Activated CD4-positive, alpha-beta T cell treated with anti-CD3 and anti-CD28 coated beads, Interleukin-2, amount 10 ng/mL, durations not matched to agents 7 days and 5 days (primary cell): ENCODE data around the gene CRISPLD2. TPM values are rescaled to one million over a fixed set of nuclear protein-coding genes. Genes with fewer than 3 reads are reported as not detected.

Source experiments
- CTCF ChIA-PET: fragments of 350-600 bp; sonication (Branson Sonifier 250); formaldehyde crosslinking; loops from one replicate; lab custom pipeline; 2021; ENCODE audit warnings: antibody characterized with exemption; lab: Charles Lee
- POLR2A ChIA-PET: fragments of 350-600 bp; sonication (Branson Sonifier 250); formaldehyde crosslinking; loops from one replicate; lab custom pipeline; 2021; ENCODE audit warnings: antibody characterized with exemption; lab: Charles Lee
- DNase-seq: peaks from one replicate; pipeline ENCODE4 v3.0.0-alpha.2; 2020
- H3K27ac Mint-ChIP-seq: one replicate; pipeline ENCODE4 v1.8.0; 2021; ENCODE audit warnings: mild to moderate bottlenecking, moderate library complexity, mixed read lengths
- H3K27me3 Mint-ChIP-seq: one replicate; pipeline ENCODE4 v1.8.0; 2021; ENCODE audit warnings: mixed read lengths
- H3K36me3 Mint-ChIP-seq: one replicate; pipeline ENCODE4 v1.8.0; 2021; ENCODE audit warnings: low read depth, mixed read lengths
- H3K4me1 Mint-ChIP-seq: one replicate; pipeline ENCODE4 v1.8.0; 2021; ENCODE audit warnings: mixed read lengths
- H3K4me3 Mint-ChIP-seq: one replicate; pipeline ENCODE4 v1.8.0; 2021; ENCODE audit warnings: mild to moderate bottlenecking, moderate library complexity, mixed read lengths
- H3K9me3 Mint-ChIP-seq: one replicate; pipeline ENCODE4 v1.8.0; 2021; ENCODE audit warnings: mixed read lengths
- total RNA-seq, 2 experiments: library from RNA; stranded (reverse); gene quantifications; one replicate each; pipeline ENCODE4 v1.2.3, GENCODE V29; 2021

Gene CRISPLD2, protein sequence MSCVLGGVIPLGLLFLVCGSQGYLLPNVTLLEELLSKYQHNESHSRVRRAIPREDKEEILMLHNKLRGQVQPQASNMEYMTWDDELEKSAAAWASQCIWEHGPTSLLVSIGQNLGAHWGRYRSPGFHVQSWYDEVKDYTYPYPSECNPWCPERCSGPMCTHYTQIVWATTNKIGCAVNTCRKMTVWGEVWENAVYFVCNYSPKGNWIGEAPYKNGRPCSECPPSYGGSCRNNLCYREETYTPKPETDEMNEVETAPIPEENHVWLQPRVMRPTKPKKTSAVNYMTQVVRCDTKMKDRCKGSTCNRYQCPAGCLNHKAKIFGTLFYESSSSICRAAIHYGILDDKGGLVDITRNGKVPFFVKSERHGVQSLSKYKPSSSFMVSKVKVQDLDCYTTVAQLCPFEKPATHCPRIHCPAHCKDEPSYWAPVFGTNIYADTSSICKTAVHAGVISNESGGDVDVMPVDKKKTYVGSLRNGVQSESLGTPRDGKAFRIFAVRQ
- under 1 TPM; 0.25 to 0.27 TPM for total RNA-seq

DNA sequence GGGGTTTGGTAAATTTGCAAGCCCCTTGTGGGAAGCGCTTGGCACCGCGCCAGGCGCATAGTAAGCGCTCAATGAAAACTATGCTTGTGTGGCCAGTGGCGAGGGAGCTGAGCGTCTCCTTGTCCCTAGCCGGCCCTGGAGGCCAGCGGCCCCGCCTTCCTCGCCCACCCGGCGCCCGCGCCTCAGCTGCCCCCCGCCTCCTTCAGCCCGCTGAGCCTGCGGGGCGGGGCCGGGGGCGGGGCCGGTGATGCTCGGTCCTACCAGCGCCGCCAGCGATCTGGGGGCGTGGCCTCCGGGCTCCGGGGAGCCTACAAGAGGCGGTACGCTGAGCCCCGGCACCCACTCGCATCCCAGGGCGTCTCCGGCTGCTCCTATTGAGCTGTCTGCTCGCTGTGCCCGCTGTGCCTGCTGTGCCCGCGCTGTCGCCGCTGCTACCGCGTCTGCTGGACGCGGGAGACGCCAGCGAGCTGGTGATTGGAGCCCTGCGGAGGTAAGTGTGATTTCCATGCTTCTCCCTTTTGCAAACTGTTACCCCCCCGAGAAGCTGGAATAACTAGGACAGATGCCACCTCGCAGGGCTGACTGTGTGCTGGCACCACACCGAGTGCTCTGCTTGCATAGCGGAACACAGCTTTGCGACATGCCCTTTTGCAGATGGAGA, at the start of gene CRISPLD2:
Gene CRISPLD2 (plus strand): TSS at position 342 of the 661 bp plus-strand sequence. CDS start 18,511 bp downstream, outside the sequence.
- H3K27me3 Mint-ChIP-seq: peaks cover 45% of the 10 kb centered on the region
- DNase-seq: peak; percentile 88
- no peaks in the 10 kb centered on the region for H3K36me3 Mint-ChIP-seq
- H3K27ac Mint-ChIP-seq: no peak within 1 kb of the TSS
- ChIA-PET CTCF (no interaction called here), POLR2A (no interaction called here)
- H3K4me1 Mint-ChIP-seq: peaks cover 7% of the 10 kb centered on the region
- no peaks in the 10 kb centered on the region for H3K9me3 Mint-ChIP-seq
- peak within 1 kb of the TSS; percentile 3 for H3K4me3 Mint-ChIP-seq

DNA sequence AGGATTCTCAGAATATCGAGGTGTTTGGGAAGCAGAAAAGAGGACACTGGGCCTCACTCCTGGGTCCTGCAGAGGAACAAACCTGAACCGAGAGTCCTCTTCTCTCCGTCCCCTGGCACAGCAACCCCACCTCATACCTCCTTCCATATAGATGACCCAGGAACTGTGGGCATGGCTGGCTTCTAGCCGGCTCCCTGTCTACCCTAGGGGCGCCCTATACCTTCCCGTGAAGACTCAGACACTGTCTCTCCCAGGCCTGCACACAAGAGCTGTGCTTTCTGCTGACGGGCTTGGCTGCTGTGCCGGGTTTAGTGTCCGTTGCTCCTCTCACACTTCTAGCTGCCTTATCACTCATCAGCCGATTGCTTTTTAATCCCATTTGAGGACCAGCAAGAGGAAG, 46.5 kb upstream of the CRISPLD2 start:
- Mint-ChIP-seq H3K27me3 (no peaks in the 10 kb centered on the region), H3K27ac (peak overlapping the region; percentile 25), H3K4me3 (no peak overlapping the region), H3K36me3 (peaks cover 46% of the 10 kb centered on the region), H3K4me1 (peaks cover 18% of the 10 kb centered on the region), H3K9me3 (no peaks in the 10 kb centered on the region)
- POLR2A ChIA-PET: no interaction called here
- no peak for DNase-seq
- CTCF ChIA-PET: interaction anchor here (0.6 to 1.7 kb wide), 5 partner anchors 12 to 196 kb away, joined by 3 to 5 read pairs (median 4); no protein-coding TSS in a partner anchor

DNA sequence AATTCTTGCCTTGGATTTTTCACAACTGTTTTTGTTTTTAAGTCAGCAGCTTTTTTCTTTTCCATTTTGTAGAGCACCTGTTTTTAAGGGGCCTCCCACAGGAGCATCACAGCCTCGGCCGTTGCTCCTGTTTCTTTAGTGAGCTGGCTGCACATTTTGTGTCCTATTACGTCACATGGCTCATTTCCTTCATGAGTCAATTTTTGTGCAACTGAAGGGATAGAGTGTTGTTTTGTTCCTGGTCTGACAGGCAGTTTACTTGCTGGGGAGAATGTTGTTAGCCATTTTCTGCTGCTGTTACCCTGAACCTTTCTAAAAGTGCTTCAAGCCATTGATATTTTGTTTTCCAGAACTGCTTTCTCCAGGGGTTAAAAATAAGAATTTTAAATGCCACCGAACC, 45.0 kb upstream of the CRISPLD2 start:
- H3K27ac Mint-ChIP-seq: no peak overlapping the region
- H3K27me3 Mint-ChIP-seq: no peaks in the 10 kb centered on the region
- CTCF ChIA-PET: interaction anchor here (0.5 to 1.6 kb wide), 5 partner anchors 9 to 619 kb away, joined by 3 to 4 read pairs (median 3); no protein-coding TSS in a partner anchor

DNA sequence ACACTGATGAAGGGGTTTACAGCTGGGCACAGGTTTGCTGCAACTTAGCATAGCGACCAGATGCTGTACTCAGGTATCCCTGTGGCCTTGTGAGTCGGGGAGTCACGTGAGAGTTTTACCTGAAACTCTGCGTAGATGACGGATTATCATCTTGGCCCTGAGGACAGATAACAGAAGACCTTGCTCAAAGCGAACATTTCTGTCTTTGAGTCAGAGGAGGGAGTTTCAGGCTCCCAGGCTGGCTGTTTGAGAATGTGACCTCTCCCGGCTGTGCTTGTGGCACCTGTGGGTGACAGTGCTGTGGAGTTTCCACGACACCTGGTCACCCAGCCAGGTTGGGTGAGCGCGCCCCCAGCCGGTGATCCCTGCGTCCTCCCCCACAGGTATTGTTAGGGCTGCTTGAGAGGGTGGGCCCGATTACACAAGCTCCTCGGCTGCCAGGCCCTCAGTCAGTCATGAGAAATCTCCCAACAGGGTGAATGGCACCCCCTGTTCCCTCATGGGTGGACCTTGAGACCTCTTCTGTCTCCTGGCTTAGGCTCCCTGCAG, 44.4 kb upstream of the CRISPLD2 start:
- no peak overlapping the region for H3K4me3 Mint-ChIP-seq
- ChIA-PET POLR2A (no interaction called here), CTCF (interaction anchor here (0.5 to 1.6 kb wide), 4 partner anchors 9 to 159 kb away, joined by 3 to 4 read pairs (median 3); no protein-coding TSS in a partner anchor)
- no peak overlapping the region for H3K27ac Mint-ChIP-seq
- DNase-seq: no peak
- H3K36me3 Mint-ChIP-seq: peaks cover 47% of the 10 kb centered on the region
- no peaks in the 10 kb centered on the region for H3K27me3 Mint-ChIP-seq
- H3K9me3 Mint-ChIP-seq: no peaks in the 10 kb centered on the region
- H3K4me1 Mint-ChIP-seq: peaks cover 3% of the 10 kb centered on the region

More for the DNA sequence above, 45.0 kb upstream of the CRISPLD2 start:
- no peaks in the 10 kb centered on the region for H3K9me3 Mint-ChIP-seq
- DNase-seq: no peak
- H3K4me1 Mint-ChIP-seq: peaks cover 4% of the 10 kb centered on the region
- H3K4me3 Mint-ChIP-seq: no peak overlapping the region
- peaks cover 46% of the 10 kb centered on the region for H3K36me3 Mint-ChIP-seq
- POLR2A ChIA-PET: no interaction called here

DNA sequence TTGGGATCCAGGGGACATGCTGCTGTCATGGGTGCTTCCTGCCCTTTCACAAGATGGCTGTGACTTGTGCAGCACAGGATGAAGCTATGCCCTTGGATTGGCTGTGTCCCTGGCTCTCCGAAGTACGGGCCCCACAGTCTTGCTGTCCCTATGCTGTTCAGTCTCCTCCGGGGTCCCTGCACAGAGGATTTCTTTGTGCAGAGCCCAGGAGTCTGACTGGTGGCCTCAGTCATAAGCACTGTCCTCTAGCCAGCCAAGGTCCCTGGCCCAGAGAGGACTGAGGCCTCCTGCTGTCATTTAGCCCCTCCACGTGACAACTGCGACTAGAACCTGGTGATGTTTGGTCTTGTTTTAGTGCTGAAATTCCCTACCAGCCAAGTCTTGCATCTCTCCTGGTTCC, 42.4 kb upstream of the CRISPLD2 start:
- Mint-ChIP-seq H3K27ac (no peak overlapping the region), H3K4me1 (peaks cover 3% of the 10 kb centered on the region), H3K36me3 (peaks cover 39% of the 10 kb centered on the region), H3K9me3 (no peaks in the 10 kb centered on the region), H3K4me3 (no peak overlapping the region), H3K27me3 (no peaks in the 10 kb centered on the region)
- CTCF ChIA-PET: interaction anchor here (1.2 kb wide), 1 partner anchor 12 kb away, joined by 3 read pairs; no protein-coding TSS in a partner anchor
- no peak for DNase-seq
- POLR2A ChIA-PET: no interaction called here

DNA sequence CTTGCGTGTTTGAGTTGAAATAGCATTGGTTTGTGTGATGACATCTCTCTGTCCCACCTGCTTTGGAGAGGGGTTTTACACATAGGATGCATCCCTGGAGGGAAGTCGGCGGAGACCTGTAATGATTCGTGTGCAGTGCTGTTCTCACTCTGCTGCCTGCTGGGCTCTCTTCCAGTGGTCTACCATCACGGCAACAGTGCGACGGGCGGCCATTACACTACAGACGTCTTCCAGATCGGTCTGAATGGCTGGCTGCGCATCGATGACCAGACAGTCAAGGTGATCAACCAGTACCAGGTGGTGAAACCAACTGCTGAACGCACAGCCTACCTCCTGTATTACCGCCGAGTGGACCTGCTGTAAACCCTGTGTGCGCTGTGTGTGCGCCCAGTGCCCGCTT, 41.1 kb upstream of the CRISPLD2 start:
- H3K27me3 Mint-ChIP-seq: no peaks in the 10 kb centered on the region
- H3K4me3 Mint-ChIP-seq: no peak overlapping the region
- ChIA-PET CTCF (no interaction called here), POLR2A (no interaction called here)
- no peak for DNase-seq
- H3K36me3 Mint-ChIP-seq: peaks cover 34% of the 10 kb centered on the region
- H3K4me1 Mint-ChIP-seq: peaks cover 3% of the 10 kb centered on the region
- no peaks in the 10 kb centered on the region for H3K9me3 Mint-ChIP-seq
- no peak overlapping the region for H3K27ac Mint-ChIP-seq

DNA sequence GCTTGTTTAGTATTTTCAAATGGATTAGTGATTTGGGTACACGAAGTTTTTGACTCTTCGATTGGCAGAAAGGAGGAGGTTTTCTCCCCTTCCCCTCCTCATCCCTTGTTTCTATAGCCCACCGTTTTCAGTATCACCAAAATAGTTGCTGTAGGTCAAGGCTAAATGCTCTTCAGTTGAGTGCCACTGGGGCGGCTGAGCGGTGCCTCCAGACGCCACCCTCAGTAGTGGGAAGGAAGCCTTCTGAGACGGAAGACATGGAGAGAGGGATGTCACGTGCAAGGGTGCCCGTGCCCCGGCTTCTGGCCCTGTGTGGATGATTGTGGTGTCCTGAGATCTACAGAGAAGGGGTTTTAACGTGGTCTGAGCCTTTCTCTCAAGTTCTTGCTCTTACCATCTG, 39.7 kb upstream of the CRISPLD2 start:
- POLR2A ChIA-PET: no interaction called here
- CTCF ChIA-PET: no interaction called here
- Mint-ChIP-seq H3K4me3 (no peak overlapping the region), H3K9me3 (no peaks in the 10 kb centered on the region), H3K4me1 (no peaks in the 10 kb centered on the region), H3K36me3 (peaks cover 29% of the 10 kb centered on the region), H3K27ac (no peak overlapping the region), H3K27me3 (no peaks in the 10 kb centered on the region)
- DNase-seq: no peak

DNA sequence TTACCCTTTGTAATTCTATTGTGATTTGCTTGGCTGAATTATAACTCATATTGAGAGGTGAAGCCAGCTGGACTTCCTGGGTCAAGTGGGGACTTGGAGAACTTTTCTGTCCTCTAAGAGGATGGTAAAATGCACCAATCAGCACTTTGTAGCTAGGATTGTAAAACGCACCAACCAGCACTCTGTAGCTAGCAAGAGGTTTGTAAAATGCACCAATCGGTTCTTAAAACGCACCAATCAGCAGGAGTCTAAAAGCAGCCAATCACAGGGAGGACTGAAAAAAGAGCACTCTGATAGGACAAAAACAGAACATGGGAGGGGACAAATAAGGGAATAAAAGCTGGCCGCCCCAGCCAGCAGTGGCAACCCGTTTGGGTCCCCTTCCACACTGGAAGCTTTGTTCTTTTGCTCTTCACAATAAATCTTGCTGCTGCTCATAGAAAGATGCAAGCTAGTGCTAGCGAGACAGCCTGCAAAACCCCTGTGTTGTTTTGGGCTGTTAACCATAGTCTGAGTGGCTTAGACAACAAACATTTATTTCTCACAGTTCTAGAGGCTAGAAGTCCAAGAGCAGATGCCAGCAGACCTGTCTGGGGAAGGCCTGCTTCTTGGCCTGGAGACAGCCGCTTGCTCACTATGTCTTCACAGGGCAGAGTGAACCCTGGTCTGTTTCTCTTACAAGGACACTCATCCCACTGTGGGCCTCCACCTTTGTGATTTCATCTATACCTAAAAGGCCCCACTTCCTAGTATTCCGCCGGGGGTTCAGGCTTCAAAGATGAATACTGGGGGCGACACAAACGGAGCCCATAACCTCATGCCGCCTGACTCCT, 39.0 kb upstream of the CRISPLD2 start:
- no peaks in the 10 kb centered on the region for H3K9me3 Mint-ChIP-seq
- ChIA-PET CTCF (no interaction called here), POLR2A (no interaction called here)
- no peaks in the 10 kb centered on the region for H3K4me1 Mint-ChIP-seq
- H3K27me3 Mint-ChIP-seq: no peaks in the 10 kb centered on the region
- no peak for DNase-seq
- peaks cover 24% of the 10 kb centered on the region for H3K36me3 Mint-ChIP-seq
- H3K4me3 Mint-ChIP-seq: no peak overlapping the region
- no peak overlapping the region for H3K27ac Mint-ChIP-seq

DNA sequence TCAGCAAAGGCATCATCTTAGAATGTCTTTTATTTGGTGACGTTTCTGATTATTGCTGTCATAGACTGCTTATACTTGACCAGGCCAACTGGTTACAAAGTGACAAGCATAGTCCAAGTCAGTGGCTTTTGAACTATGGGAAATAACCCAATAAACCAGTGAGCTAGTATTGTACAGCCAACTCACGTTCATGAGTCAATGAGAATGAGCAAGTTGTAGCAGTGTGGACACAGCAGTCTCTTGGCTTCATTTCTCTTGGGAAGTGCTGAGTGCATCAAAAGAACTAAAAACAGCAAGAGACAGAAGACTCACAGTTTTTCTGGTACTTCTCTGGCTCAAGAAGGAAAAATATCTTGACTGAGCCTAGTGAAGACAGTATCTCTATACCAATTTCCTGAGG, 36.9 kb upstream of the CRISPLD2 start:
- no peaks in the 10 kb centered on the region for H3K9me3 Mint-ChIP-seq
- peaks cover 22% of the 10 kb centered on the region for H3K36me3 Mint-ChIP-seq
- POLR2A ChIA-PET: no interaction called here
- CTCF ChIA-PET: no interaction called here
- H3K27ac Mint-ChIP-seq: no peak overlapping the region
- H3K4me3 Mint-ChIP-seq: no peak overlapping the region
- no peaks in the 10 kb centered on the region for H3K4me1 Mint-ChIP-seq
- DNase-seq: no peak
- H3K27me3 Mint-ChIP-seq: no peaks in the 10 kb centered on the region

DNA sequence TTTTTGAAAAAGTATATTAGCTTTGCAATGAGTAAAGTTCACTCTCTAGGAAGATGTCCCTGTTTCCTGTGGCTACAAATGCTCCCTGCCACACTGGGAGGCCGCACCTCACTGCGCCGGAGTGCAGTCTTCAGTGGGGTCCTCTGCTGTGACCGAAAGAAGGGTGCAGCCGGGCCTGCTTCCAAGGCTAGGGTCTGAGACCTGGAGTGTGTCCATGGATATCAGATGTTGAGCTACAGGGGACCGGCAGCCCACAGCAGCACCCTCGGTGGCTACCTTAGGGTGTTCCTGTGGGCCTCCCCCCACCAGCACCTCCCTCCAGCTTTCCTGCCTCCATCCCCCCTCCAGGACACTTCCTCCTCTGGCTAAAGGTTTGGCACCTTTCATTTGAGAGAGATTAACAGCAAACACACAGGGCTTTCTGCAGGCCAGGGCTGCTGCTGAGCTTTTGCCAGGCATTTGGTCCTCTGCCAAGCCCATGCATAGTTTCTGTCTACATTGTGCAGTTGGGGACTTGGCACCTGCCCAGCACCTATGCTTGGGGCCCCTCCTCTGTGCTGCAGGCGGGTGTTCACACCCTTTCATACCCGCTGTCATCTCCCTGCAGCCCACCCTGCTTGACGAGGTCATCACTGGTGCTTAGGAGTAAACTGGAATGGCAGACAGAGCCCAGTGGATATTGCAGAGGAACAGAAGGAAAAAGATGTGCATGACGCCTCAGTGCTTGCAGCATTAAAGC, 33.8 kb upstream of the CRISPLD2 start:
- Mint-ChIP-seq H3K36me3 (no peaks in the 10 kb centered on the region), H3K9me3 (no peaks in the 10 kb centered on the region), H3K27ac (no peak overlapping the region), H3K4me3 (no peak overlapping the region), H3K4me1 (no peaks in the 10 kb centered on the region), H3K27me3 (no peaks in the 10 kb centered on the region)
- POLR2A ChIA-PET: no interaction called here
- CTCF ChIA-PET: interaction anchor here (1.3 kb wide), 1 partner anchor 13 kb away, joined by 3 read pairs; no protein-coding TSS in a partner anchor
- DNase-seq: no peak

DNA sequence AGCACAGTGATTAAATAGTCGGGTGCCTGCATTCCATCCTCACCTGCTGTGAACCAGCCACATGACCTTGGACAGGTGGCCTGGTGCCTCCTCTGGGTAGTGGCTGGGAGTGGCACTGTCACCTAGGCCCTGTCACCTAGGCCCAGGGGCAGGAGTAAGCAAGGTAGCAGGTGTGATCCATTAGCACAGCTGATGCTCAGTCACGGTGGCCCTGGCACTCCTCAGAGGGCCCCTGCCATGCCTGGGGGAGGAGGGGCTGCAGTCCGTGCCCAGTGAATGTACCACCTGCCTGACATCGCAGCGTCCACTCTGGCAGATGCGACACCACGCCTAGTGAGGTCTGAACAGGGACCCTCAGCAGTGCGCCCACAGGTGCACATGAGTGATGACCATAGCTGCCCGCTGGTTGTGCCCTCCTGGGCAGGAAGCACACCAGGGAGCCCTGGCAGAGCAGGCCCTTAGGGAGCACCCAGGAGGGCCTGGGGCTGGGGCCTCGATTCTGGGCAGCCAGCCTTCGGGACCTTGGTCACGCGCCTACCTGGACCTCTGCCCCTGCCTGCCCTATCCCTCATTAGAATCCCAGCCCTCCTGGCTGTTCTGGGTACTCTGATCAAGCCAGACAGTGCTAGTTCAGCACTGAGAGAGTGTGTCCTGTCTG, 33.1 kb upstream of the CRISPLD2 start:
- ChIA-PET POLR2A (no interaction called here), CTCF (interaction anchor here (0.8 to 1.3 kb wide), 2 partner anchors 95 to 166 kb away, joined by 3 read pairs; no protein-coding TSS in a partner anchor)
- Mint-ChIP-seq H3K9me3 (no peaks in the 10 kb centered on the region), H3K27ac (no peak overlapping the region), H3K36me3 (no peaks in the 10 kb centered on the region), H3K27me3 (no peaks in the 10 kb centered on the region), H3K4me3 (no peak overlapping the region), H3K4me1 (no peaks in the 10 kb centered on the region)
- DNase-seq: no peak
